Tibial nerve (tissue), 3 donors: ENCODE results near the gene PDCD11.

Experiments
- POLR2A ChIP-seq, 2 donors: fragments of 450-650 bp; IDR thresholded peaks; one replicate each; pipeline ENCODE4 v1.6.1; 2017; ENCODE audit warnings: antibody characterized with exemption in 2 of 2, mild to moderate bottlenecking in 2 of 2, moderate library complexity in 2 of 2
- TF ChIP-seq, protein P1 (sequence below), 5 experiments: fragments of 200-600 bp in 3 of 5; fragments of 450-650 bp in 2 of 5; sonication (generic) in 3 of 5; IDR thresholded peaks; one replicate each; pipeline ENCODE4 v1.5.1; 2016 to 2019; ENCODE audit warnings: antibody characterized with exemption in 5 of 5, mild to moderate bottlenecking in 3 of 5, moderate library complexity in 2 of 5

DNA sequence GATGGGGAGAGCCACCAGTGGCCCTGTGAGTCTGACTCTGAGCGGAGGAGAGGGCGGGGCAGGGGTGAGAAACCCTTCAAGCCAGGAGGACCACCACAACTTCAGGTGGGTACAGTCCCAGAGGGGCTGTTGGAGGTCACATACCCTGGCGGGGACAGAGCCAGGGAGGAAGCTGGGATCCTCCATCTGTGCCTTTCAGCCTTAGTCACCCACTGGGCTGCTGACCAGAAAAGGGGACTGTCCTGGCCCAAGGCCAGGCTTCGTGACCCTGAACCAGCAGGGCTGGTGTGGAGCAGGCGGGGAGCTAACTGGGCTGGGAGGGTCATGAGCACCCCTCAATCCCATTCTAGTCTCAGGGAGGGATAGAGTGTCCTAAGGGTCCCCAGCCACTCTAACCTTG lies 84.1 kb downstream of the PDCD11 start:
- TF ChIP-seq, protein P1, sequence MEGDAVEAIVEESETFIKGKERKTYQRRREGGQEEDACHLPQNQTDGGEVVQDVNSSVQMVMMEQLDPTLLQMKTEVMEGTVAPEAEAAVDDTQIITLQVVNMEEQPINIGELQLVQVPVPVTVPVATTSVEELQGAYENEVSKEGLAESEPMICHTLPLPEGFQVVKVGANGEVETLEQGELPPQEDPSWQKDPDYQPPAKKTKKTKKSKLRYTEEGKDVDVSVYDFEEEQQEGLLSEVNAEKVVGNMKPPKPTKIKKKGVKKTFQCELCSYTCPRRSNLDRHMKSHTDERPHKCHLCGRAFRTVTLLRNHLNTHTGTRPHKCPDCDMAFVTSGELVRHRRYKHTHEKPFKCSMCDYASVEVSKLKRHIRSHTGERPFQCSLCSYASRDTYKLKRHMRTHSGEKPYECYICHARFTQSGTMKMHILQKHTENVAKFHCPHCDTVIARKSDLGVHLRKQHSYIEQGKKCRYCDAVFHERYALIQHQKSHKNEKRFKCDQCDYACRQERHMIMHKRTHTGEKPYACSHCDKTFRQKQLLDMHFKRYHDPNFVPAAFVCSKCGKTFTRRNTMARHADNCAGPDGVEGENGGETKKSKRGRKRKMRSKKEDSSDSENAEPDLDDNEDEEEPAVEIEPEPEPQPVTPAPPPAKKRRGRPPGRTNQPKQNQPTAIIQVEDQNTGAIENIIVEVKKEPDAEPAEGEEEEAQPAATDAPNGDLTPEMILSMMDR (IDR thresholded peaks at IDR 0.05), result no peak
- TF ChIP-seq POLR2A (IDR thresholded peaks at IDR 0.05), result no peak
